Motor neuron (in vitro differentiated cells): ENCODE measurements around the gene PSMG3. TPM values are rescaled to one million over a fixed set of nuclear protein-coding genes. Genes with fewer than 3 reads are reported as not detected.

Source experiments
- ATAC-seq, 8 experiments: fragments of 200-7000 bp; cut with Tn5 transposase; replicated peaks in 6 of 8; 2 replicates each; pipeline ENCODE4 v1.8.0; 2021; ENCODE audit warnings: mild to moderate bottlenecking in 8 of 8, moderate library complexity in 8 of 8
- H3K27ac ChIP-seq, 2 donors: fragments of 250-450 bp; sonication (Bioruptor Pico); 2 replicates each; pipeline ENCODE4 v1.9.0; 2021; ENCODE audit warnings: antibody characterized with exemption in 2 of 2, mild to moderate bottlenecking in 2 of 2, moderate library complexity in 1 of 2
- H3K4me1 ChIP-seq, 2 donors: fragments of 250-450 bp; sonication (Bioruptor Pico); replicated peaks in 1 of 2; 2 replicates each; pipeline ENCODE4 v1.6.1; 2021; ENCODE audit warnings: antibody characterized with exemption in 2 of 2, mild to moderate bottlenecking in 2 of 2, moderate library complexity in 1 of 2
- H3K4me3 ChIP-seq, 5 donors: fragments of 250-450 bp; sonication (Bioruptor Pico); 2 replicates each; pipeline ENCODE4 v1.9.0; 2021; ENCODE audit warnings: antibody characterized with exemption in 5 of 5, mild to moderate bottlenecking in 5 of 5, moderate library complexity in 4 of 5
- WGBS, 10 experiments: fragments of 450-650 bp; shearing (Covaris generic); methylation state at CpG; one replicate each; pipeline ENCODE4 v1.0.0; 2022; 5-methylcytosine and 5-hydroxymethylcytosine counted together
- in situ Hi-C, 9 experiments: fragments of 400-800 bp; cut with MboI; loops; one replicate each; pipeline ENCODE4 v1.15.0; 2021; ENCODE audit warnings: low sequenced_read_pairs in 9 of 9, low pct_unique_long_range_greater_than_20kb in 2 of 9; ENCODE audit not compliant: unreplicated experiment in 9 of 9
- total RNA-seq, 8 experiments: library from RNA; unstranded; fragments of 300-600 nt; gene quantifications; 2 replicates each; pipeline versions ENCODE4 v1.2.3 to v1.2.4, GENCODE V29; 2022

PSMG3 gene
- total RNA-seq, 8 experiments from 2014 or later: 24.0 to 52.8 (median 44.8) TPM

DNA sequence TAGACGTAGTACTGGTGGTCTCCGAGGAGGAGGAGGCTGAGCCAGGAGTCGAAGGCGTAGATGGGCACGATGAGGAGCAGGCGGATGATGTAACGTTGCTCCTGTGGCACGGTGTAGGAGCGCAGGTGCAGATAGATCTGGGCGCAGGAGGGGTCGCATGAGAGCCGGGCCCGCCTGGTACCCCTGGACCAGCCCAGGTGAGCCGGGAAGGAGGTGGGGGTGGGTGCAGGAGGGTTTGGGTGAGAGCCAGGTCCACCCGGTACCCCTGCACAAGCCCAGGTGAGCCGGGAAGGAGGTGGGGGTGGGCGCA is 19.0 kb downstream of the PSMG3 start:
- ATAC-seq: no peak

DNA sequence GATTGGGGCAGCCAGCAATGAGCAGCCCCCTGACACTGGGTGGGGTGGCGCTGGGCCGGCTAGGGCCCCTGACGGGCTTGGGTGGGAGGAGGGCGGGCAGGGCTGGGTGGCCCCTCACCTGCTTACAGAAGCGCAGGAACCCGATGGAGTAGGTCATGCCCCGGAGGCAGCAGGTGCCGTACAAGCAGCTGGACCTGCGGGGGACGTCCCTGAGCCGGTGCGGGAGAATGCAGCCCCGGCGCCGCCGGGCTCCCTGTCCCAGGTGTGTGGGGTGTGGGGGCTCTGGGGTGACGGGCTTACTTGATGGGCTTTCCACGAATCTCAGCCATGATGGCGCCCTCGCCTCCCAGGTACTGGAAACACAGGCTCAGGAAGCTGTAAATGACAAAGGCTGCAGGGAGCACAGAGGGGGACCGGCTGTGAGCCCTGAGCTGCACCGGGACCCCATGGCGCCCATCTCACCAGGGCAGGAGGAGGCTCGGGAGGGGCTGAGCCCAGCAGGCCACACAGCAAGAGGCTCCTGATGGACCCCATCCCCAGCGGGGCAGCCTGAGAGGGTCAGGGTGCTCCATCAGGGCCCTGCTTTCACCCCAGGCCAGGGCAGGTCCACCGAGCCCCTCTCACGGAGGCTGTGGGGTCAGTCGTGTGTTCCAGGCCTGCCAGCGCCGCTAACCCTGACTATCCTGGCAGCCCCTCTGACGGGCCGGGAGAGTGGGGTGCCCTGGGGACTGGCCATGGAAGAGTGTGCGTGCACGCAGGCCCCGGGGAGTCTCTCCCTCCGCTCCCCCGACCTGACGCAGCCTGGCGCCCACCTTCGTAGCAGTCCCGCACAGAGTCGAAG is 19.6 kb downstream of the PSMG3 start:
- WGBS, 10 experiments: 50 to 94% methylated on average over 2 to 3 of the region's 42 CpGs; no CpG with 5 or more reads in 8 of the 10 experiments
- no peak overlapping the region for H3K4me3 ChIP-seq
- no peak for ATAC-seq
- no peak overlapping the region for H3K27ac ChIP-seq
- in situ Hi-C loops: loop anchor here in 1 of 9 experiments (25.0 kb wide), 1 partner anchor 662 kb away; no protein-coding TSS in a partner anchor
- H3K4me1 ChIP-seq: peaks cover 4 to 6% of the 10 kb centered on the region in 2 donors

More for the DNA sequence above, 19.0 kb downstream of the PSMG3 start:
- H3K27ac ChIP-seq: no peak overlapping the region
- peaks cover 10 to 12% of the 10 kb centered on the region in 2 donors for H3K4me1 ChIP-seq
- no peak overlapping the region for H3K4me3 ChIP-seq
- 93 to 95% methylated on average over 4 to 6 of the region's 17 CpGs; no CpG with 5 or more reads in 8 of the 10 experiments for WGBS, 10 experiments
- in situ Hi-C loops: loop anchor here in 1 of 9 experiments (25.0 kb wide), 1 partner anchor 662 kb away; no protein-coding TSS in a partner anchor

DNA sequence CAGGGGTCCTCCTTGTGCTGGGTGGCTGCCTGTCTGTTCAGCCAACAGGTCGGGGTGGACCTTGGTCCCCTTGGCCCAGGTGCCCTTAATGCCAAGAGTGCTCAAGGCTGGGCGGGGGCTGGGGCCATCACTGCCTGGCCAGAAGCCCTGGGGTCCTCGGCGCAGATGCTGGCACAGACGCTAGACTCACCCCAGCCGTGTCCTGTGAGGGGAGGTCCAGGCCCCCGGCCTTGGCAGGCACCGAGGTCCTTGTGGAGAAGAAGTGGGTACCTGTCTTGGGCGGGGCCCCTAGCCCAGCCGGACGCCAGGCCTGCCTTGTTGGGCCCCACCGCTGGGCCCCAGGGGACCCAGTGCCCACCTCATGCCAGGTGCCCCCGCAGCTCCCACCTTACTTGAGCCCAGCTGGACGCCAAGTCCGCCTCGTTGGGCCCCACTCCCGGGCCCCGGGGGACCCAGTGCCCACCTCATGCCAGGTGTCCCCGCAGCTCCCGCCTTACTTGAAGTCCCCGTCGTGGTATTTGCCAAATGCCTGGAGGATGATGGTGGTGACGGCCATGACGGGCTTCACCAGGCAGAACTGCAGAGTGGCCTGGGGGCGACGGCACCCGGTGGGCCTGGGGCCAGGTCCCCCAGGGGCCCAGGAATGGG is 20.4 kb downstream of the PSMG3 start:
- in situ Hi-C loops: loop anchor here in 1 of 9 experiments (25.0 kb wide), 1 partner anchor 663 kb away; no protein-coding TSS in a partner anchor
- Histone ChIP-seq H3K27ac (no peak overlapping the region), H3K4me1 (peaks cover 0 to 5% of the 10 kb centered on the region in 2 donors), H3K4me3 (no peak overlapping the region)
- no peak for ATAC-seq
- 80% methylated on average over 3 of the region's 27 CpGs; no CpG with 5 or more reads in 9 of the 10 experiments for WGBS, 10 experiments

DNA sequence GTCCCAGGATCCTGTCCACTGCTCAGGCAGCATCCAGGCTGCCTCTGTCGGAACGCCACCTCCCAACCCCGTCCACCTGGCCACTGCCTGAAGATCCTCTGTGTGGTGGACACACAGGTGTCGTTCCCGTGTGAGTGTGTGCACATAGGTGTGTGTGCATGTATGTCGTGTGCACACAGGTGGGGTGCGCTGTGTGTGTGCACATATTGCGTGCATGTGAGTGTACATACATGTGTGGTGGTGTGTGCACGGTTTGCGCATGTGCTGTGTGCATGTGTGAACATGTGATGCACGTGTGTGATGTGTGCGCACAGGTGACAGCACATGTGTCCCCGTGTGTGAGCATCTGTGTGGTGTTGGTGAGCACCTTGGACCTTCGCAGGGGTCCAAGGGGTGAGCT is 20.9 kb downstream of the PSMG3 start:
- Histone ChIP-seq H3K4me1 (peaks cover 0 to 10% of the 10 kb centered on the region in 2 donors), H3K27ac (no peak overlapping the region), H3K4me3 (no peak overlapping the region)
- WGBS, 10 experiments: 57 to 90% (median 77%) methylated on average over 2 to 11 of the region's 14 CpGs; no CpG with 5 or more reads in 7 of the 10 experiments
- no peak for ATAC-seq
- in situ Hi-C loops: no loop called here

DNA sequence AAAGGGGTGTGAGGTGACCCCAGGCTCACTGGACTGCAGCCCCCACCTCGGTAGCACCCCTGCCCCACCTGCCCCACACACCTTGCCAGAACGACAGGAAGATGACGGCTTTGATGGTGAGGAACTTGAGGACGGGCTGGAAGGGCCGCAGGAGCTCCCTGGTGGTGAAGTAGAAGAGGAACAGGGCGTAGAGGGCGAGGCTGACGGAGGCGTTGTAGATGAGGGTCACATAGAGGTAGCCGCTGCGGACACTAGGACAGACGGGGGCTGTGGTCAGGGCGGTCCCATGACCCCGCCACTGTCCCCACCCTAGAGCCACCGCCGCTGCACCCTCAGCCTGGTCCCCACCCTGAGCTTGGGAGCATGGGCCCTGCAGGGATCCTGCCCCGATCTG is 21.4 kb downstream of the PSMG3 start:
- peak in 2 of 8 experiments; percentile 31 to 33 for ATAC-seq
- in situ Hi-C loops: no loop called here
- H3K4me1 ChIP-seq: peaks cover 3 to 15% of the 10 kb centered on the region in 2 donors
- H3K4me3 ChIP-seq: no peak overlapping the region
- WGBS, 10 experiments: 100% methylated on average over 1 of the region's 17 CpGs; no CpG with 5 or more reads in 9 of the 10 experiments
- no peak overlapping the region for H3K27ac ChIP-seq

DNA sequence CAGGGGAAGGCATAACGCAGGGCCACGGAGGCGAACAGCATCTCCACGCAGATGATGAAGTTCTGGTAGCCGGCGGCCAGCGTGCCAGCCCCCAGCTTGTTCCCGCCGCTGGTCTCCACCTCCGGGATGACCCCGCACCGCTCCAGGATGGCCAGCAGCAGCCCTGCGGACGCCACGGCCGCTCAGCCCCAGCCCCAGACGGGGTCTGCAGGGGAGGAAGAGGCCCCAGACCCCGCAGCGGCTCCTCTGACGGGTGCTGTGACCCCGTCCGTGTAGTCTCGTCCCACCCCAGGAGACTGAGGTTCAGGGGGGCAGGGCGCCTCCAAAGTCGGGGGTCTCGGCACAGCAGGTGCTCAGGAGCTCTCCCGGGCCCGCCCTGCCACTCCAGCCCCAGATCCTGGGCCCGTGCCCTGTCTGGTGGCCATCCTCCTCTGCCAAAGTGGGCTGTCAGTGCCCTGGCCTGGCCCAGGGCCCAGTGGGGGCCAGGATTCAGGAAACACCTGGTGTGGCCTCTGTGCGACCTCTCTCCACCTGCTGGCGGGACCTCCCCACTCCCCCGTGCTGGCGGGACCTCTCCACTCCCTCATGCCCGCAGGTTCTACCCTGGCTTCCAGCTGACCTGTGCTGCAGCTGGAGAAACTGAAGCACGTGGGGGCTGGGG is 21.9 kb downstream of the PSMG3 start:
- Histone ChIP-seq H3K27ac (no peak overlapping the region), H3K4me1 (peaks cover 9 to 21% of the 10 kb centered on the region in 2 donors), H3K4me3 (no peak overlapping the region)
- ATAC-seq: no peak
- WGBS, 10 experiments: 86 to 100% methylated on average over 4 of the region's 35 CpGs; no CpG with 5 or more reads in 8 of the 10 experiments
- in situ Hi-C loops: no loop called here

DNA sequence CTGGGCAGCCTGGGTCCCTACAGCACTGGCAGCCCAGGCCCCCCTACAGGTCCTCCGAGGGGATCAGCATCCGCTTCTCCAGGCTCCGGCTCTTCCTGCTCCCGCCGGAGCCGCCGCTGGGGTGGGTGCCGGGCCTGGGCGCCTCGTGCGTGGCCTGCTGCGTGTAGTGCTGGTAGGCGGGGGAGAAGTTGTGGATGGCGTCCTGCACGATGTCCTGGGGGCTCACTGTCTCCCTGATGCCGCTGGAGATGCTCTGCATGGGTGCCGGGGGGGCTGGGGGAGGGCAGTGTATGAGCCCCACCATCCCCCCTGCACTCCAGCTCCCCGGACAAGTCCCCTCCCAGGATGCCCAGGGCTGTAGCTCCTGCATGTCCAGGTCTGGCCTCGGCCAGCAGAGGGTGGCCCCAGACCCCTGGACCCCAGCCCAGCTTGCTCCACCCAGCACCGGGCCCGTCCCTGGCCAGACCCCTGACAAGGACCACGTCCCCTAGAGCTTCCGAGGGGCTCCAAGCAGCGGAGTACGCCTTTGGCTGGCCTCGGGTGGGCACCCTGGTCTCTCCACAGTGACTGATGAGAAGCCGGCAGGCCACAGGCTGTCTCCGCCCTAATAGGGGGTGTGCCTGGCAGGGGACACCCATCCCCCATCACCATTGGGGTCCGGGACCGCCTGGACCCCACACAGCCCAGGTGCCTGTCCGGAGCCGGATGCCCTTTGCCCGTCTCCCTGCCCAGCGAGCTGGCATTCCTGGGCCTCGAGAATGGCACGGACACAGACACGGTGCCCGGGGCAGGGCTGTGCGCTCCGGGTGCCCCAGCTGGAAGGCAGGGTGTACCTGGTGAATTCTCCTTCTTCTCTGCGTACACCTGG is 22.7 kb downstream of the PSMG3 start:
- Histone ChIP-seq H3K4me1 (peaks cover 14 to 28% of the 10 kb centered on the region in 2 donors), H3K4me3 (no peak overlapping the region), H3K27ac (no peak overlapping the region)
- in situ Hi-C loops: no loop called here
- WGBS, 10 experiments: 84 to 100% (median 100%) methylated on average over 1 to 6 of the region's 41 CpGs; no CpG with 5 or more reads in 7 of the 10 experiments
- no peak for ATAC-seq

DNA sequence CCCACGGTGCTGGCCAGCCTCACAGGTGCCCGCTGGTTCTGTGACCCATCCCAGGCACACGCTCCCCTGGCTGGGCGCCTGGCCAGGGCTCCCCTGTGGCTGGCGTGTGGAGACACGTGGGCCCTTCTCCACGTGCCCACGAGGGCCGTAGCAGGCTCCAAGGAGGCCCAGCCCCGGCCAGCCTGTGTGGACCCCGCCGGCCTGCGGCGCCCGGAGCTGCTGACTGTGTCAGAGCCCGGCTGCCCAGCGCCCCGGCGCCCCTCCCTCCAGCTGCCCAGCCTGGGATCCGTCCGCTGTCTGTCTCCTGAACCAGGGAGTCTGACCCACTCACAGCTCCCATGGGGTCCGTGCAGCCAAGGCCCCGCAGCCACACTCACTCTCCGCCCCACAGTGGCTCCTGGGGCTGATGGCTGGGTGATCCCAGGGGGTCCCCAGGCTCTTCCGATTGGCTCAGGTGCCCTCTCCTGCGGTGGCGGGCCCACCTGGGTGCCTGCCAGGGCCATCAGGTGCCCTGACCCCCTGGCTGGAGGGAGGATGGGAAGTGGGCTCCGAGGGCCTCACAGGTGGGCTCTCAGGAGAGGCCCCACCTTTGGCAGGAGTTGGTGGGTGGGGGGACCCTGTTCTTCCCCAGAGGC is 23.4 kb downstream of the PSMG3 start:
- peak in 1 of 8 experiments; percentile 13 for ATAC-seq
- Histone ChIP-seq H3K4me1 (peaks cover 14 to 32% of the 10 kb centered on the region in 2 donors), H3K27ac (no peak overlapping the region), H3K4me3 (no peak overlapping the region)
- in situ Hi-C loops: no loop called here
- WGBS, 10 experiments: 60 to 92% (median 86%) methylated on average over 1 to 10 of the region's 28 CpGs; no CpG with 5 or more reads in 7 of the 10 experiments

DNA sequence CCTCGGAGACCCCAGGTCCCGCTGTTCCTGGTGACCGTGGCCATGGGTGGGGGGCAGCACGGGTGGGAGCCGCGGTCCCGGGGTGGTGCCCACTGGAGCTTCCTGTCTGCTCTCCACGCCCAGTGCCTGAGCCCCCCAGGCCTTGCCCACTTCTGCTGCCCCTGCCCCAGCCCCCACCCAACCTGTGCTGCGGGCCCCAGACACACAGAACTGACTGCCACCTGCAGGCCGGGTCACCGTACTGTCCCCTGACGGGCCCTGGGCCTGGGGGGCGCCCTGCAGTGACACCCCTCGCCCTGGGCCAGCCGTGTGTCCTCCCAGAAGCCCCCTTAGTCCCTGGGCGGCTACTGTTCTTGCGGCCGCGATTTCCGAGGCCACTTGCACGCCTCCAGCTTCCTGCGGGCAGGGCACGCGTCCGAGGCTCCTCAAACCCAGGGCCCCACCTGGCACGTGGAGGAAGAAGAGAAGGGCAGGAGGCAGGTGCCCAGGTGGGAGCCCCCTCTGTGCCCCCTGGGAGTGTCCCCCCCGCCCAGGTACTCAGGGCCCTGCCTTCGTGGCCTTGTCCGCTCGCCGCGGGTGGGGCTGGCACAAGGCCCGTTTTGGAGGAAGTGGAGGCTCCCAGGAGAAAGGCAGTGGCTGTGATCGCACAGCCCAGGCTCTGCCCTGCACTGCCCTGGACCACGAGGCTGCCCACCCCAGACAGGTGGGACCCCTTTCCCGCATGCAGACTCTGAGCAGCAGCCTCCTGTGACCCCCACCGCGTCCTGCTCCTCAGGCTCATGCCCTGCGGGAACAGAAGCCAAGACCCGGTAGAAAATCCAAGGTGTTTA is 24.2 kb downstream of the PSMG3 start:
- H3K4me1 ChIP-seq: peaks cover 14 to 32% of the 10 kb centered on the region in 2 donors
- in situ Hi-C loops: no loop called here
- no peak for ATAC-seq
- 40 to 100% (median 60%) methylated on average over 1 to 3 of the region's 40 CpGs; no CpG with 5 or more reads in 7 of the 10 experiments for WGBS, 10 experiments
- no peak overlapping the region for H3K4me3 ChIP-seq
- H3K27ac ChIP-seq: no peak overlapping the region

DNA sequence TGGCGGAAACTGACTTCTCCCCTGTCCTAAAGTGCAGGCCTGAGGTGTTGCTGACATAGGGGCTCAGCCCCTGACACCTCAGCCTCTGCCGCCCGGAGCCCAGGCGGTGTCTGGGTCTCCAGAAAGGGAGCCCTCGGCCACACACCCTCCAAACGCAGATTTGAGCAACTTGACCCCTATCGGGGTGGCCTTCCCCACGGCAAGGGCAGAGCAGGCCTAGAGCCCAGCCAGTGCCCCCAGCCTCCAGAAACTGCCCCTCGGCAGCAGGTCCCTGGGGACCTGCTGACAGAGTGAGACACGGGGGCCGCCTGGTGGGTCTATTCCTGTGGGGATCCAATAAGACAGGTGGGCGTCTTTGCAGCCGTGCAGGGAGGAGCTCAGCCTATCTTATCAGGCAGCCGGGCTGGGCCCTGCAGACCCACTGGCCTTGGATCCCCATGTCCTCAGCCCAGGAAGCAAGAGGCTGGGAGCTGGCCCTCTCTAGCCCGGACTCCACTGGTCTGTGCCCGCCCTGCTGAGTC is 24.9 kb downstream of the PSMG3 start:
- peaks cover 14 to 32% of the 10 kb centered on the region in 2 donors for H3K4me1 ChIP-seq
- WGBS, 10 experiments: 82 to 100% (median 95%) methylated on average over 1 to 12 of the region's 16 CpGs; no CpG with 5 or more reads in 5 of the 10 experiments
- no peak overlapping the region for H3K4me3 ChIP-seq
- peak in 1 of 8 experiments; percentile 1 for ATAC-seq
- in situ Hi-C loops: no loop called here
- no peak overlapping the region for H3K27ac ChIP-seq
